ENCODE data around the gene ZNF132.
A peak's percentile ranks its signal among the peaks of the same experiment; 100 is the strongest.
"Not testable (repeated sequence)": the region's sequence is repeated elsewhere in the genome, so short reads cannot be mapped to it uniquely, and the experiment has no call there.

ZNF132 gene

GRCh38 chr19:58439576-58440554 lies at the start of gene ZNF132:
TSS of gene ZNF132 (minus strand) at chr19:58440153. CDS start at chr19:58439821, 332 bp downstream.
- peak; percentile 99 for DNase-seq

GRCh38 chr19:58484349-58484748 lies 44.4 kb upstream of the ZNF132 start:
- not testable (repeated sequence) for DNase-seq

DNA sequence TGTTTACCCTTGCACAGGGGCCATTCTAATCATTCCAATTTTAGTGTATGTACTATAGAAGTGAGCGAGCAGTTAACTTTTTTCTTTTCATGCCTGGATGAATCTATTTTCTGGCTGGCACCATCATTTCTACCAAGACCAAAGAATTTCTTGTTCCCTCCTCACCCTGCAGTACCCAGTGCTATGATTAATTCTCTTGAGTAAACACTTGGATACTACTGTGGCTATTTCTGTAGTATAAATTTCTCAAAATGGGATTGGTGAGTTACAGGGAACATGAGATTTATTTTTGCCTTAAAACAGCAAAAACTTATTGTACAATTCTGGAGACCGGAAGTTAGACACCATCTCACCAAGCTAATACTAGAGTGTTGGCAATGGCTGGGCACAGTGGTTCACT lies 43.8 kb upstream of the ZNF132 start:
- no peak for DNase-seq

DNA sequence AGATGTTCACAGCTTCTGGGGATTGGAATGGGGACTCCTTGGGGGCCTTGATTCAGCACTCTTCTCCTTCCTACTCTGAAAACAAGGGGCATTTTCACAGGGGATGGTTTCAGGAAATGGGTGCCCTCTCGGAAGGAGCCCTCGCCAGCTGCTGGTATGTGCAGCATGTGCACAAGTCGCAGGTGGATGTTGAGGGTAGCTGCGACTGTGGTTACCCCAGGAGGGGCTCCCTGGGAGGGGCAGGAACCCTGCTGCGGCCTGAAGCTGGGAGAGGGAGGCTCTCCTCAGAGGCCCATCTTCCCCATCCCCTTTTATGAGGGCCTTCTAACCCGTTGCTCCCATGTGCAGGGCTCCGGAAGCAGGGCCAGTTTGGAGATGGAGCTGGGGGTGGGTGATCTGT lies 42.4 kb upstream of the ZNF132 start:
- DNase-seq = no peak

GRCh38 chr19:58480831-58481230 lies 40.9 kb upstream of the ZNF132 start:
- no peak for DNase-seq

DNA sequence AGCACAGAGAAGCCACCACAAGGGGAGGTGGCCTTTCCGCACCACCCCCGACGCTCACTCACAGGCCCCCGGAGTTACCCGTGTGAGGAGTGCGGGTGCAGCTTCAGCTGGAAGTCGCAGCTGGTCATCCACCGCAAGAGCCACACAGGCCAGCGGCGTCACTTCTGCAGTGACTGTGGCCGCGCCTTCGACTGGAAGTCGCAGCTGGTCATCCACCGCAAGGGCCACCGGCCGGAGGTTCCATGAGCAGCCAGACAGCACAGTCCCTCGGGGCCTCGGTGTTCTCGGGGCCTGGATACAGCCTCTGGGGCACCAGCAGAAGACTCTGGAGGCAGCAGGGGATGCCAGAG lies 40.5 kb upstream of the ZNF132 start:
- no peak for DNase-seq

DNA sequence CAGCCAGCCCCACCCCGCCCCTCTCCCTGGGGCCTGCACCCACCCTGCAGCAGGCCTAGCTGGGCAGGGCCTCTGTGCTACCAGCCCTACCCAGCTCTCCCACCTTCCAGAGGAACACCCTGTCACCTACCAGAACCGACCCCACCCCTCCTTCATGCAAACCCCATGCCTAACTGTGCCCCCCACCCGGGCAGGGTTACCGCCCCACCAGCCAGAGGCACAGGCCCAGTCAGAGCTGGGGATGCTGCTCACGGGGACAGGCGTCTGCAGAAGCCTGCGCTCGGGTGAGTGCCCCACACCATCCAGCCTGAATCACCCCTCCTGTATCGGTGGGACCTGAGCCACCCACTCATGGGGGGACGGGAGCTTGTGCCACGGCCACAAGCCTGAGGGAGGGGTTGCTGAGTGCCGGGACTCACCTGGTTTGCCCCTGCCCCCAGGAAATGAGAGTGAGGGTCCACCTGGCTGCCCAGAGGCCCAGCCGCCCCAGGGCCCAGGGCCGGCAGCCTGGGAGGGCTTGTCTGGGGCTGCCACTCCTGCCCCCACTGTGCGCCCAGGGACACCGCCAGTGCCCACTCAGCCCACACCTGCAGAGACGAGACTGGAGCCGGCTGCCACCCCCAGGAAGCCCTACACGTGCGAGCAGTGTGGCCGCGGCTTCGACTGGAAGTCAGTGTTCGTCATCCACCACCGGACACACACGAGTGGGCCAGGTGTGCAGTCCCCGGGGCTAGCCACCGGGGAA lies 40.0 kb upstream of the ZNF132 start:
- no peak for DNase-seq

GRCh38 chr19:58479303-58479702 lies 39.4 kb upstream of the ZNF132 start:
- DNase-seq = no peak

DNA sequence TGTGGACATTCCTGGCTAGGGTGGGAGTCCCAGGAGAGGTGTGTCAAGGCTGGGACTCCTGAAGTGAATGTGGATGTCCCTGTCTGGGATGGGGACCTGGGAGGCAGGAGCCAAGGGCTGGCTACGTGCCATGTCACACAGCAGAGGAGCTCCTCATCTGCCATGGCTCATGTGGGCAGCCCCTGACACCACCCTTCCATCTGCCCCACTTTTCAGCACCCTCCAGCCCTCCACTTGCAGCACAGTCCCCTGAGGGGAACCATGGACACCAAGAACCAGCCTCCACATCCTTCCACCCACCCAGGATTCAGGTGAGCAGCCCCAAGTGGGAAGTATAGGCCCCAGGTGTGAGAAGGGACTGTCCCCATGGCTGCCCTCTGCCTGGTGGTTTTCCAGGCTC lies 37.9 kb upstream of the ZNF132 start:
- DNase-seq = no peak

GRCh38 chr19:58477130-58477529 lies 37.2 kb upstream of the ZNF132 start:
- no peak for DNase-seq

- no peak for DNase-seq
Observed at GRCh38 chr19:58476498-58477015, 36.6 kb upstream of the ZNF132 start.

DNA sequence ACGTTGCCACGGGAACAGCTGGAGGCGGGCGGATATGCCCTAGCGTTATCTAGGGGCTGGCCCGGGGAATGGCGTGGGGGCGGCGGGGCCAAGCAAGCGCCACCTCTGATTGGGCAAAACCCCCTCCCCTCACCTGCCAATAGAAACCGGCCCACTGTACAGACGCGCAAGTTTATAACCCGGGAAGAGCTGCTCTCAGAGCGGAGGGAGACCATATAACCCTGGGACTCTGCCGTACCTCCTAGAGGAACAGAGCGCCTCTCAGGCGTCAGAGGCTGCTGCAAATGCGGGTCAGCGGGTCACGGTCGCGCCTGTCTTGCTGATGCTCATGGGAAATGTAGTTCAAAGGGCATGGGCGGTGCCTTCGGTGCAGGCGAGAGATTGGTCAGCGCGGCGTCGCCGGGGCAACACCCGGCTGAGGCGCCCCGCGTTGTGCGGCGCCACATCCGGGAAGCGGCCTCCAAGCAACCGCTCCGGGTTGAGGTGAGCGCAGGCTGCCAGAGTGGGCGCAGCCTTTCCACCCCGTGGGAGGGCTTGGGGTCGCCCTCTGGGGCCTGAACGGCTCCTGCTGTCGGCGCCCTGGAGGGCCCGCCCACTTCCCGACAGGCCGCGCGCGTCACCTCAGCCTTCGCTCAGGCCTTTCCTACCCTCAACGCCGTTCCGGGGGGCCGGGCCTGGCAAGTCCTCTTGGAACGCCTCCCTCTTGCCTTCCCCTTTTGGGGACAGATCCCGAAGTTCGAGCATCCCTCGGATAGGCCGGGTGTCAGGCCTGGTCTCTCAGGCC lies 36.0 kb upstream of the ZNF132 start, which contains the start of gene ZNF446:
Gene ZNF446, plus strand, starts transcription at position 639 of the 784 bp plus-strand sequence. CDS start 867 bp downstream, outside the sequence.
- DNase-seq = peak; percentile 95 to 98

- DNase-seq = no peak
Observed at GRCh38 chr19:58474997-58475713, 35.2 kb upstream of the ZNF132 start.

- DNase-seq = no peak
Observed at GRCh38 chr19:58474291-58474996, 34.5 kb upstream of the ZNF132 start.

DNA sequence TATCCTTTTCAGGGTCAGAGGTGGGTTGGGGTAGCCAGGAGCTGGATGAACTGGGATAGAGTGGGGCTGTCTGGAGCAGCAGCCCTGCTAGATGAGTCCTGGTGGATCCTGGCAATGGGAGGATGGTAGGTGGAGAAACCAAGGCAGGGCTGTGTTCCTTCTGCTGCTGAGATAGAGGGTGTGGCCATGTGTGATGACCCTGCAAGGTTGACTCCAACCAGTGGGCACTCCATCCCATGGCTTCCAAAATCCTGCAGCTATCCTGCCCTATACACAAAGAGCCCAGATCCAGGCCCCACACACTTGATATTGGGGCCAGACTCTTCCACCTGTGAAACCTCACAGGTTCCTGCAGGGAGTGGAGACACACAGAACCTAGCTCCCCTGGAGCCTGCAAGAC lies 33.8 kb upstream of the ZNF132 start:
- no peak for DNase-seq

GRCh38 chr19:58471736-58472135 lies 31.8 kb upstream of the ZNF132 start:
- DNase-seq = no peak

DNA sequence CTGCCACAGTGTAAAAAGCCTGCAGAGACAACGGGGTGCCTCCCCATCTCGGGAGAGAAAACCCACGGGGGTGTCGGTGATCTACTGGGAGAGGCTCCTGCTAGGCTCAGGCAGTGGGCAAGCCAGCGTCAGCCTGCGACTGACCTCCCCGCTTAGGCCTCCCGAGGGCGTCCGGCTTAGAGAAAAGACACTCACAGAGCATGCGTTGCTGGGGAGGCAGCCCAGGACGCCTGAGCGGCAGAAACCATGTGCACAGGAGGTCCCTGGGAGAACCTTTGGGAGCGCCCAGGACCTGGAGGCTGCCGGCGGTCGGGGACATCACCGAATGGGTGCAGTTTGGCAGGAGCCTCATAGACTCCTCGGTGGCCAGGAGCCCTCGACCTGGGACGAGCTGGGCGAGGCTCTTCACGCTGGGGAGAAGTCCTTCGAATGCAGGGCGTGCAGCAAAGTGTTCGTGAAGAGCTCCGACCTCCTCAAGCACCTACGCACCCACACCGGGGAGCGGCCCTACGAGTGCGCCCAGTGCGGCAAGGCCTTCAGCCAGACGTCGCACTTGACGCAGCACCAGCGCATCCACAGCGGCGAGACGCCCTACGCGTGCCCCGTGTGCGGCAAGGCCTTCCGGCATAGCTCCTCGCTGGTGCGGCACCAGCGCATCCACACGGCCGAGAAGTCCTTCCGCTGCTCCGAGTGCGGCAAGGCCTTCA lies 31.0 kb upstream of the ZNF132 start:
- DNase-seq = not testable (repeated sequence)

- no peak for DNase-seq
Observed at GRCh38 chr19:58469241-58470013, 29.5 kb upstream of the ZNF132 start.

GRCh38 chr19:58468216-58468839 lies 28.4 kb upstream of the ZNF132 start:
- no peak for DNase-seq
